Smooth muscle cell (in vitro differentiated cells): ENCODE data around the gene CHST3. TPM values are rescaled to one million over a fixed set of nuclear protein-coding genes. Genes with fewer than 3 reads are reported as not detected.

Source experiments
- DNase-seq: peaks from one replicate; lab custom pipeline; 2025; ENCODE audit not compliant: unreplicated experiment; lab: John Stamatoyannopoulos, UW
- H2AFZ ChIP-seq: fragments of 200-600 bp; sonication (generic); 2 replicates; pipeline ENCODE4 v1.6.0; 2016; ENCODE audit warnings: antibody characterized with exemption, low read depth, mild to moderate bottlenecking
- H3F3A ChIP-seq: fragments of 200-600 bp; sonication (generic); 2 replicates; pipeline ENCODE4 v1.6.0; 2017; ENCODE audit warnings: antibody characterized with exemption, low read depth
- H3K27ac ChIP-seq: fragments of 200-600 bp; sonication (generic); 2 replicates; pipeline ENCODE4 v1.5.1; 2016; ENCODE audit warnings: low read depth, mild to moderate bottlenecking
- H3K27me3 ChIP-seq: fragments of 200-600 bp; sonication (generic); 2 replicates; pipeline ENCODE4 v1.6.1; 2016; ENCODE audit warnings: low read depth, mild to moderate bottlenecking
- H3K36me3 ChIP-seq: fragments of 200-600 bp; sonication (generic); 2 replicates; pipeline ENCODE4 v1.5.1; 2016; ENCODE audit warnings: low read depth
- H3K4me1 ChIP-seq: fragments of 200-600 bp; sonication (generic); 2 replicates; pipeline ENCODE4 v1.5.1; 2016; ENCODE audit warnings: low read depth
- H3K4me2 ChIP-seq: fragments of 200-600 bp; sonication (generic); 2 replicates; pipeline ENCODE4 v1.6.0; 2016; ENCODE audit warnings: mild to moderate bottlenecking
- H3K4me3 ChIP-seq: fragments of 200-600 bp; sonication (generic); 2 replicates; pipeline ENCODE4 v1.5.1; 2016; ENCODE audit warnings: mild to moderate bottlenecking
- H3K79me2 ChIP-seq: fragments of 200-600 bp; sonication (generic); 2 replicates; pipeline ENCODE4 v1.6.0; 2016; ENCODE audit warnings: low read depth, mild to moderate bottlenecking
- H3K9ac ChIP-seq: fragments of 200-600 bp; sonication (generic); 2 replicates; pipeline ENCODE4 v1.6.0; 2016; ENCODE audit warnings: low read depth
- H3K9me3 ChIP-seq: fragments of 200-600 bp; sonication (generic); replicated peaks from 2 replicates; pipeline ENCODE4 v1.5.1; 2016; ENCODE audit warnings: low read depth
- H4K20me1 ChIP-seq: fragments of 200-600 bp; sonication (generic); 2 replicates; pipeline ENCODE4 v1.6.0; 2016; ENCODE audit warnings: low read depth
- CTCF ChIP-seq: fragments of 200-600 bp; sonication (generic); IDR thresholded peaks from 2 replicates; pipeline ENCODE4 v1.5.1; 2017; ENCODE audit warnings: borderline replicate concordance, mild to moderate bottlenecking, antibody characterized with exemption; ENCODE audit not compliant: insufficient read depth, poor library complexity, severe bottlenecking
- whole genome bisulfite sequencing: methylation state at CpG from one replicate; pipeline ENCODE4 v1.1.7; 2016; ENCODE audit warnings: low lambda C conversion rate; 5-methylcytosine and 5-hydroxymethylcytosine counted together
- polyA plus RNA-seq: library from polyadenylated mRNA; unstranded; fragments of >200 nt; fragmentation: Nextera tagmentation; extraction: Ambion mirVana; gene quantifications from 2 replicates; pipeline ENCODE4 v1.2.1, GENCODE V29; 2016
- total RNA-seq: library from RNA; depleted of rRNA; stranded (reverse); fragments of >200 nt; gene quantifications from 2 replicates; pipeline ENCODE4 v1.2.3, GENCODE V29; 2014

The CHST3 gene
- total and polyA plus RNA-seq, 2 experiments from 2014 or later, result 7.0 to 10.6 TPM

- no peak overlapping the region for H2AFZ ChIP-seq
- H3K27me3 ChIP-seq, result no peaks in the 10 kb centered on the region
- no peak overlapping the region for H3K4me3 ChIP-seq
- no peaks in the 10 kb centered on the region for H3K36me3 ChIP-seq
- H3F3A ChIP-seq, result peaks cover 18% of the 10 kb centered on the region
- 92% methylated on average over 21 of the region's 21 CpGs for WGBS
- no peak overlapping the region for H3K4me2 ChIP-seq
- DNase-seq, result no peak
- H3K27ac ChIP-seq, result no peak overlapping the region
- peaks cover 23% of the 10 kb centered on the region for H3K4me1 ChIP-seq
- H3K9me3 ChIP-seq, result no peaks in the 10 kb centered on the region
- TF ChIP-seq CTCF, result no peak
- no peak overlapping the region for H3K9ac ChIP-seq
- H4K20me1 ChIP-seq, result peaks cover 80% of the 10 kb centered on the region
- peaks cover 67% of the 10 kb centered on the region for H3K79me2 ChIP-seq
Measured at GRCh38 chr10:71971769-71972555, 7.8 kb downstream of the CHST3 start.

- no peak overlapping the region for H2AFZ ChIP-seq
- no peak overlapping the region for H3K4me2 ChIP-seq
- no peak for DNase-seq
- peaks cover 73% of the 10 kb centered on the region for H4K20me1 ChIP-seq
- no peaks in the 10 kb centered on the region for H3K27me3 ChIP-seq
- WGBS, result 91% methylated on average over 14 of the region's 14 CpGs
- H3K4me1 ChIP-seq, result peaks cover 25% of the 10 kb centered on the region
- H3K79me2 ChIP-seq, result peaks cover 63% of the 10 kb centered on the region
- no peak overlapping the region for H3K4me3 ChIP-seq
- H3K9ac ChIP-seq, result no peak overlapping the region
- peaks cover 18% of the 10 kb centered on the region for H3F3A ChIP-seq
- TF ChIP-seq CTCF, result no peak
- H3K27ac ChIP-seq, result no peak overlapping the region
- no peaks in the 10 kb centered on the region for H3K36me3 ChIP-seq
- H3K9me3 ChIP-seq, result no peaks in the 10 kb centered on the region
Measured at GRCh38 chr10:71972746-71973695, 8.8 kb downstream of the CHST3 start.

- H3F3A ChIP-seq, result peaks cover 18% of the 10 kb centered on the region
- H3K36me3 ChIP-seq, result no peaks in the 10 kb centered on the region
- H4K20me1 ChIP-seq, result peaks cover 67% of the 10 kb centered on the region
- no peaks in the 10 kb centered on the region for H3K9me3 ChIP-seq
- no peak for DNase-seq
- H3K4me3 ChIP-seq, result no peak overlapping the region
- 88% methylated on average over 9 of the region's 9 CpGs for WGBS
- peak overlapping the region; percentile 44 for H3K9ac ChIP-seq
- H3K4me1 ChIP-seq, result peaks cover 25% of the 10 kb centered on the region
- no peak for TF ChIP-seq CTCF
- H3K27ac ChIP-seq, result peak overlapping the region; percentile 85
- H3K4me2 ChIP-seq, result no peak overlapping the region
- H3K27me3 ChIP-seq, result no peaks in the 10 kb centered on the region
- peaks cover 62% of the 10 kb centered on the region for H3K79me2 ChIP-seq
- no peak overlapping the region for H2AFZ ChIP-seq
Measured at GRCh38 chr10:71973777-71974488, 9.7 kb downstream of the CHST3 start.
